Glomerular visceral epithelial cell (primary cell): Measurements from ENCODE around the gene SEMA4F.

Experiments used
- DNase-seq: peaks from one replicate; pipeline ENCODE4 v3.0.0-alpha.2; 2016; ENCODE audit errors: extremely low spot score

The SEMA4F gene

DNA sequence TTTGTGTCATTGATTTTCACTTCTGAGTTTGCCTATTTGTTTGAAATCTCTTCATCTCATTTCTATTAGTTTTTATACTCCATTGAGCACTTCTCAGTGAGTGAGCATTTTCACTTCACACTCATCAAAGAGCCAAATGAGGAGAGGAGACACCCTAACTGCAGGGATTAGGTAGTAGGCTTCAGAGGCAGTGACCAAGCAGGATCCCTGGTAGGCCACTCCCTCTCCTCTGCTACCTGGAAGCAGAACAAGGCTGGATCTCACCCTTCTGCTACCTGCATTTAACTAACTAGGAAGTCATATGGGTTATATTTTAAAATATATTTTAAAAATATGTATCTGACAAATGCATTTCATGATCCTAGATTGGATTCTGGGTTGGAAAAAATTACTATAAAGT, 52.7 kb downstream of the SEMA4F start:
- DNase-seq, result no peak

DNA sequence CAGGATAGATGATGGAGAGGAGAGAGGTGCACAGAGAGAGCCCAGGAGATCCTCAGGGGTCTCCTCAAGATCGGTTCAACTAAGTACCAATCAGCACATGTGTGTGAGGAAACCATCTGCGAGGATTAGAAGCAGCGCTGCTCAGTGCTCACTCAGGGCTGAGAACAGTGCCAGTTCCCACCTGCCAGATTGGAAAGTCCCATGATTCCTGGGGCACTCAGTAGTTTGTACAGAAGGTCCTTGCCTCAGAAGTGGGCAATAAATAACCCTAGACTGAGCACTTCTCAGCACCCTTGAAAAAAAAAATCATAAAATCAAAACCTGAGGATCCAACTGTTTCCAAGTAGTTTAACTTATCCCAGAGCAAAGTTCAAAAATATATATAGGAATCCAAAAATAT, 53.8 kb downstream of the SEMA4F start:
- DNase-seq, result no peak

GRCh38 chr2:74708296-74708695, 54.2 kb downstream of the SEMA4F start:
- no peak for DNase-seq

GRCh38 chr2:74708883-74709282, 54.8 kb downstream of the SEMA4F start:
- peak; percentile 84 for DNase-seq

DNA sequence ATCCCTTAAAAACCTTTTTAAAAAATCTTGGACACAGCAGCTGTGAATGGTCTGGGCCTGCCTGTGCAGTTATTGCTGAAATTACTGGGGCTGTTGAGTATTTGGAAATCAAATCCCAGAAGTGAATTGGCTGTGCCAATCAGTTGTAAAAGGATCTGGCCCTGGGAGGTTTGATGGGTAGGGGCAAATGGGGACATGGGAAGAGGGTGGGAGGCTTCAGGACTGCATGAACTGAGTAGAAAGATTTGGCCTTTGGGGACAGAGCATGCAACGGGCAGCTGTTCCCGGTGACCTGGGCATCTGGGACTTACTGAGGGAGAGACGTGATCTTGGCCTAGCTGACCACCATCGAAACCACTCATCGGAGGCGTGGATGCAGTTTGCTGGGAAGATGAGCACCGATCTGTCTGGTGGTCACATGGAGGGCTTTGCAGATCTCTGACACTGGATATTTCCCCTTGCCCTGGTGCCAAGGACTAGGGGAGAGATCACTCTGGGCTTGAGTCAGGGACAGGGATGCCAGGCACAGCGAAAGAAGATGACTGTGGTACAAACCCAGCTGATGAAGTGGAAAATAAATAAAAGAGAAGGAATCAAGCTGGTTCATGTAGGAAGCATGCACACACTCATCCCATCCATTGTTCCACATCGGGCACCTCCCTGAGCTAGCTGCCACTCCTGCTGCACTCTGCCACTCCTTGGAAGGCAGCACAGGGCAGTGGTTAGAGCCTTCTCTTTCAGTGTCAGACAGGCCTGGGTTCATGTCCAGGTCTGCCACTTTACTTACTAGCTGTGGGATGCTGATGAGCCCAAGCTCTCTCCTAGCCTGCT, 58.4 kb downstream of the SEMA4F start:
- DNase-seq, result no peak

DNA sequence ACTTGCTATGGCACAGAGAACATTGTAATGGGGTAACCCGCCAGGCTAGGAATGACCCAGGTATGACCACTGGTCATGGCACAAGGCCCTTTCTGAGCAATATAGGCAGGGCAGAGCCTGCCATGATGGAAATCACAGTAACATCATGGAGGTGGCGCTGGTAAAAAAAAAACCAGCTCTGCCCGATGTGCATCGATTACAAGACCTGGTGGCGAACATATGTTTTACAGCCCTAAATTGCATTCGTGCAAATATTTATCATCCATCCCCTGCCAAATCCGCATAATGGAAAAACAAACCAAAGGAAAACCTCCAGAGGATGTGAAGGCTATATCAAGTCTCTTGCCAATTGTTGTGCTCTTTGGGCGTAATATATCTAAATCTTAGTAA, 60.6 kb downstream of the SEMA4F start:
- no peak for DNase-seq

GRCh38 chr2:74715081-74715791, 61.2 kb downstream of the SEMA4F start:
- peak; percentile 71 for DNase-seq

- DNase-seq, result no peak
Measured at GRCh38 chr2:74715880-74716279, 61.8 kb downstream of the SEMA4F start.

DNA sequence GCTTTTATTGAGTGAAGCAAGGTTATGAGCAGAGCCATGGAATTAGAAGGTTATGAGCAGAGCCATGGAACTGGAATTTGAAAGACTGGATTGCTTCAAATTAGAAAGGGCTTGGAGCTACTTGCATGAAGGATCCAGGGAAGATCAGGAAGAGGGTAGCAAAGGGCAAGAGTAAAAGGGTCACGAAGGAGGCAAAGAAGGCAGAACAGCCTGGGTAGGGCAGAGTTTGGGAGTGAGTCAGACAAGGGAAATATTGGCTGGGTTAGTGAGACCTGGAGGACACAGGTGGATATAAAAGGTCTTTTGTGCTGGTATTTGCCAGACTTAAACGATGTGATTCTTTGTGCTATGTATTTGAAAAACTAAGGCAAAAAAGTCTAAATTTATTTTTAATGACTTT, 65.0 kb downstream of the SEMA4F start:
- no peak for DNase-seq

DNA sequence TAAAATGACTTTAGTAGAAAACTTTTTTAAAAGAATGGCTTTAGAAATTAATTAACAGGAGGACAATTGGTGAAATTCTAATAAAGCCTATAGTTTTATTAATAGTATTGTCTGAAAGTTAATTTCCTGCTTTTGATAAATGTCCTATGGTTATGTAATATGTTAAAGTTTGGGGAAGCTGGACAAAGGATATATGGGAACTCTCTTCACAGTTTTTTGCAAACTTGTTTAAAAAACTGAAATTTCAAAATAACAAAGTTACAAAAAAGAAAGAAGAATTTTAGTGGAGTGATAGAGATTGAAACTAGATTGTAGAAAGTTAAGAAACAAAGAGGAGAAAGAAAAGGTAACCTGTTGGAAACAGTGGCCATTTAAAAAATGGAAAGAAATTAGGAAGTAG, 67.3 kb downstream of the SEMA4F start:
- DNase-seq, result no peak

DNA sequence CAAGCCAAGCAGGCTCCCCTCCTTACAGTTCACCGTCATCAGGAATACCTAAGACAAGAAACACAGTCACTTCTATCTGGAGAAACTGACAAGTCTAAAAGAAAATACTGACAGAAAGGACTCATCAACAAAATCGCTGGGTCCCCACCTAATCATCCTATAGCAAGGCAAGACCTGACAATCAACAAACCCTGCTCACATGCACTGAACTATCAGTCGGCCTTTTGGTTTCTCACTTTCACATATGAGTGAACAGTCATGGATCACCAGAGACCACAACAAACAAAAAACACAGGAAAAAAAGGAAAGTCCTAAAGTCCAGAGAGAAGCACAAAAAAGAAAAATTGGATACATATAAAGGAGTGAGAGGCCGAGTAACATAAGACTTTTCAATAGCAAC, 70.4 kb downstream of the SEMA4F start:
- DNase-seq, result no peak

GRCh38 chr2:74725287-74725686, 71.2 kb downstream of the SEMA4F start:
- DNase-seq, result no peak

DNA sequence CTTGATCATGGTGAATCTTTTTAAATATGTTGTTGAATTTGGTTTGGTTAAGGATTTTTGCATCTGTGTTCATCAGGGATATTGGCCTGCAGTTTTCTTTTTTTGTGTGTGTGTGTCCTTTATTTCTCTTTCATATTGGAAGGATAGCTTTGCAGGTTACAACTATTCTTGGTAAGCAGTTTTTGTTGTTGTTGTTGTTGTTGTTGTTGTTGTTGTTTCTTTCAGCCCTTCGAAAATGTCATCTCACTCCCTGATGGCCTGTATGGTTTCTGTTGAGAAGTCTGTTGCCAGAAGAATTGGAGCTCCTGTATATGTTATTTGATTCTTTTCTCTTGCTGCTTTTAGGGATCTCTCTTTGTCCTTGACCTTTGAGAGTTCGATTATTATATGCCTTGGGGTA, 74.8 kb downstream of the SEMA4F start:
- no peak for DNase-seq

DNA sequence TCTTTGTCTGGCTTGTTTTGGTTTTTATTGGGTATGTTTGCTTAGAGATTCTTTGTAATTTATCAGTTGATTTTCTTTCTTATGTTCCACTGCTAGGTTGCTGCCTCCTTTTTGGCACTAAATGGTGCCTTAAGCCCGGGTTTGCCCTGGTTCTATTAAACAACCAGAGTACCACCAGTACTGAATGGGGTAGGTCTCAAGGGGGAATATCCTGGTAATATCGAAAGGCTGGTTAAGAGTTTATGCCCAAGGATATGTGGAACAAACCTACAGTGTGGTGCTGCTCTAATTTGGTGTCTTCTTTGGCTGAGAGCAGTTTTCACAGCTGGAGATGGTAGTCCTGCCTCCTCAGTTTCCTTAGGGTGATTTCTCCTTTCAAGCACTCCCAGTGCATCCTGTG, 76.5 kb downstream of the SEMA4F start:
- DNase-seq, result no peak
